Choroid plexus epithelial cell (primary cell): ENCODE measurements around the gene RUSC2.
"Not testable (repeated sequence)": the region's sequence is repeated elsewhere in the genome, so short reads cannot be mapped to it uniquely, and the experiment has no call there.

Experiments used
- DNase-seq: peaks from one replicate; pipeline ENCODE4 v3.0.0-alpha.2; 2010; ENCODE audit warnings: low read depth
- H3K4me3 ChIP-seq: 2 replicates; pipeline ENCODE4 v1.5.1; 2011; ENCODE audit warnings: low read depth, mild to moderate bottlenecking, control low read depth, low read length, moderate library complexity
- CTCF ChIP-seq: conservative IDR thresholded peaks from 2 replicates; pipeline ENCODE4 v1.5.1; 2011; ENCODE audit warnings: low read depth, mild to moderate bottlenecking, control low read depth, inconsistent platforms, low read length, moderate library complexity

RUSC2 gene

DNA sequence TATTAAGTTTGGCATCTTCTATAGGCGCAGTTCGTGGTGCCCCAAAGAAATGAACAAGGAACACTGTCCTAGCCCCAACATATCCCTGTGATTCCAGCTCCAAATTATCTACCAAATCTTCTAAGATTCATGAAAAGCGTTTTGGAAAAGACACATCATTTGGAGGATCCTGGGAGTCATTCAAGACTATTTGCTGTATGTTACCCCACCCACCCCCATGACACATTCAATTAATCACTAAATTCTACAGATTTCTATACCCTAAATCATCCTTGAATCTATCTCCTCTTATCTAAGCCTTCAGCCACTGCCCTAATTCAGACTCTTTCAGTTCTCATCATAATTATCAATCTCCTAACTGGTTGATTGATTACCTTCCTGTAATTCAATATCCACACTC is 5.5 kb upstream of the RUSC2 start:
- no peak for DNase-seq
- no peak for TF ChIP-seq CTCF

DNA sequence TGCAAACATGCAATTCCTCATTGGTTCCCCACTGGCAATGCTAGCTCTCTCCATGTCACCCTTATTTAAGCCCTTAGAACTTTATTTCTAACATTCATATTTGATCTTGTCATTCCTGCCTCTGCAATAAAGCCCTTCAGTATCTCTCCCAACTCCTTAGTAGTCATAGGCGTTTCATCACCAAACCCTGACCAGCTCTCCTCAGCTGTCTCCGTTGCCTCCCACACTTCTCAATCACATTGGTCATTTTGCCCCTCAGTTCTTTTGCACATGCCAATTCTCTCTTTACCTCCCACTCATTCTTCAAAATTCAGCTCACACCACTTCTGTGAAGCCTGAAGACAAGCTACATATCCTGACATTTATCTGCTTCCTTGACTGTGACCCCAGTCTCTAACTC is 2.8 kb upstream of the RUSC2 start:
- no peak for DNase-seq
- no peak overlapping the region for H3K4me3 ChIP-seq
- no peak for TF ChIP-seq CTCF

More for the DNA sequence above, 5.5 kb upstream of the RUSC2 start:
- H3K4me3 ChIP-seq: no peak overlapping the region

- TF ChIP-seq CTCF: no peak
- no peak overlapping the region for H3K4me3 ChIP-seq
- DNase-seq: no peak
Measured at GRCh38 chr9:35488021-35488420, 1.9 kb upstream of the RUSC2 start.

DNA sequence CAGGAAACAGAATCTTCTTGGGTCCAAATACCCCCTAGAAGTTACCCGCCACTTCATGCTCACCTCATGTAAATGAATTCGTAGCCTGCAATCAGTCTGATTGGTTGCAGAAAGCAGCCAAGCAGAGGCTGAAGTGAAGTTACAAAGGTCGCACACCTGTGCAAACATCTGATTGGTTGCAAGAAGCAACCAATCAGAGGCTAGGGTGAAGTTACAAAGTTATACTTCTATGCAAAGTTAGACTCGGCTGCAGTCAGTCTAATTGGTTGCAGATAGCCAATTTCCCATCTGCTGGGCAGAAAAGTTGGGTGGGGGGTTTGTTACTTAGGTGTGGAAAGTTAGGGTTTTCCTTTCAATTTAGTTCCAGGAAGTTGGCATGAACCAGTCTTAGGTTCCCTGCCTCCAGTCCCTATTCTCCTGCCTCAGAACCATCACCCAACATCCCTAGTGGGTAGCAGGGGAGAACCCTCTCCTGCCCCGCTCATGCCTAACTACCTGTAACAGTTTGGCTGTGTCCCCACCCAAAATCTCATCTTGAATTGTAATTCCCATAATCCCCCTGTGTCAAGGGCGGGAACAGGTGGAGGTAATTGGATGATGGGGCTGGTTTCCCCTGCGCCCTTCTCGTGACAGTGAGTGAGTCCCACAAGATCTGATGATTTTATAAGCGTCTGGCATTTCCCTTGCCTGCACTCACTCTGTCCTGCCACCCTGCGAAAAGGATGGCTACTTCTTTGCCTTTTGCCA is 1.2 kb upstream of the RUSC2 start:
- no peak for TF ChIP-seq CTCF
- DNase-seq: no peak
- H3K4me3 ChIP-seq: peak overlapping the region; percentile 94

DNA sequence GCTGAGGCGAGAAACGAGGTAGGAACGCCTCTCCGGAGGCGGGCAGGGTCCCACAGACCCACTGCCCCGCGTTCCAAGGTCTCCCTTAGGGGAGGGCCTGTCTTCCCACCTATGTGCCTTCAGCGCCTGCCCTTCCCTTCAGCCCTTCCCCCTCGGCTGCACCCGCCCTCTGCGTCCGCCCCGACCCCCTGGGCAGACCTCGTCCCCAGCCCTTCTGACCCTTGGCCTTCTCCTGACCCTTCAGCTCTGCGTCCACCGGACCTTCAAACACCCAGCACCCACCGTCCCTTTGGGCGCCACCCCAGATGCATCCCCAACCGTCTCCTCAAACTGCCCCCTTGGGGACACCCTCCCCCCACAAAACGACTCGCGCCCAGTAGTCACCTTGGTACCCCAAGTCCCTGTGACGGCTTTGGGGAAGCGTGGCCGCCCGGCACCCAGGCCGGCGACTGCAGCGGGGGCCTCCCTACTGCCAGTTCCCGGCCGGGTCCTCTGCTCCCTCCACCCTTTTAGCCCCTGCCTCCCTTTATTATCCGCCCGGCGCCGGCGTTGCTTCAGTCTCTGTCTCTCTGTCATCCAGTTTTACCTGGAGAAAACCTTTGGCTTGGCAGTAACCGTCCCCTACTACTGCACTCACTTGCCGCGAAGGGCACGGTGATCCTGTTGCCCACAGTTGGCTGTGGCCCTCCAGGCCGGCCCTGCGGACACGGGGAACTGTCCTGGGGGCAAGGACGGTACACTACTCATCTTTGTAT is 421 bp downstream of the RUSC2 start:
- no peak for TF ChIP-seq CTCF
- no peak for DNase-seq
- peak overlapping the region; percentile 94 for H3K4me3 ChIP-seq

- peak; percentile 58 for DNase-seq
- no peak for TF ChIP-seq CTCF
- H3K4me3 ChIP-seq: peak overlapping the region; percentile 94
Measured at GRCh38 chr9:35490910-35491465, 1.1 kb downstream of the RUSC2 start.

DNA sequence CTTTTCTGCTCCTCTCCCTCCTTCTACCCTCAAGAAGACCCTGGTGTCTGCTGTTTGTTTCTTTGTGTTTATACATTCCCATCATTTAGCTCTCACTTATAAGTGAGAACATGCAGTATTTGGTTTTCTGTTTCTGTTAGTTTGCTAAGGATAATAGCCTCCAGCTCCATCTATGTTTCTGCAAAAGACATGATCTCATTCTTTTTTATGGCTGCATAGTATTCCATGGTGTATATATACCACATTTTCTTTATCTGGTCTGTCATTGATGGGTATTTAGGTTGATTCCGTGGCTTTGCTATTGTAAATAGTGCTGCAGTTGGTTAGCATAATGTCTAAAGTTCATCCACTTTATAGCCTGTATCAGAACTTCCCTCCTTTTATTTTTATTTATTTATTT is 3.2 kb downstream of the RUSC2 start:
- DNase-seq, H3K4me3 ChIP-seq: not testable (repeated sequence)
